A549 (cell line): Measurements from ENCODE around the gene PCDH9. TPM values are rescaled to one million over a fixed set of nuclear protein-coding genes. Genes with fewer than 3 reads are reported as not detected.

Experiments used
- ATAC-seq, 2 experiments: fragments of 200-7000 bp in 1 of 2; fragments of >200 bp in 1 of 2; cut with Nextera tagmentation in 1 of 2; cut with Tn5 transposase in 1 of 2; 3 replicates each; pipeline versions ENCODE4 v1.8.0 to v1.9.1; 2018 to 2020; ENCODE audit warnings: mild to moderate bottlenecking in 1 of 2, moderate library complexity in 1 of 2
- CTCF ChIA-PET: fragments of 300-600 bp; sonication (Branson Sonifier 250); formaldehyde crosslinking; extraction: SDS; loops from one replicate; lab custom pipeline; 2021; ENCODE audit warnings: antibody characterized with exemption, inconsistent platforms; lab: Yijun Ruan, JAX
- POLR2A ChIA-PET: fragments of 350-600 bp; formaldehyde crosslinking; extraction: SDS; loops from one replicate; lab custom pipeline; 2021; ENCODE audit warnings: antibody characterized with exemption, inconsistent platforms; lab: Yijun Ruan, JAX
- DNase-seq, 2 experiments: peaks; one replicate each; pipeline versions ENCODE4 v3.0.0 to v3.0.0-alpha.2; 2011 to 2016; ENCODE audit warnings: low read depth in 1 of 2, low spot score in 1 of 2
- FAIRE-seq: peaks from 2 replicates; lab custom pipeline; 2011; peaks lifted over from hg19 to GRCh38; lab: Jason Lieb, UNC
- H3K27ac ChIP-seq, 2 experiments: fragments of >200 bp; sonication (Bioruptor Twin); formaldehyde crosslinking; 3 replicates each; pipeline ENCODE4 v1.5.1; 2016 to 2017
- H3K4me1 ChIP-seq: fragments of >200 bp; sonication (Bioruptor Twin); formaldehyde crosslinking; 3 replicates; pipeline ENCODE4 v1.6.1; 2016
- H3K4me2 ChIP-seq: fragments of >200 bp; sonication (Bioruptor Twin); formaldehyde crosslinking; 3 replicates; pipeline ENCODE4 v1.6.1; 2016
- H3K4me3 ChIP-seq: fragments of >200 bp; sonication (Bioruptor Twin); formaldehyde crosslinking; 3 replicates; pipeline ENCODE4 v1.5.1; 2016
- H3K9me3 ChIP-seq: fragments of >200 bp; sonication (Bioruptor Twin); formaldehyde crosslinking; 3 replicates; pipeline ENCODE4 v1.6.1; 2016
- BHLHE40 ChIP-seq: IDR thresholded peaks from 2 replicates; pipeline ENCODE4 v1.6.1; 2012; ENCODE audit warnings: low read depth, low read length, inconsistent platforms
- CBX2 ChIP-seq: fragments of 200-600 bp; sonication (generic); IDR thresholded peaks from 2 replicates; pipeline ENCODE4 v1.6.1; 2016; ENCODE audit warnings: low read depth, mild to moderate bottlenecking, borderline replicate concordance
- CBX8 ChIP-seq: fragments of 200-600 bp; sonication (generic); IDR thresholded peaks from 2 replicates; pipeline ENCODE4 v1.6.1; 2016
- CHD4 ChIP-seq: fragments of 200-600 bp; sonication (generic); IDR thresholded peaks from 2 replicates; pipeline ENCODE4 v1.6.1; 2016; ENCODE audit warnings: antibody characterized with exemption, mild to moderate bottlenecking, borderline replicate concordance
- EHF ChIP-seq: fragments of 250-450 bp; sonication (Bioruptor Pico); IDR thresholded peaks from 2 replicates; pipeline ENCODE4 v1.5.0; 2020; ENCODE audit warnings: mild to moderate bottlenecking
- ESRRA ChIP-seq: fragments of 150-350 bp; IDR thresholded peaks from 2 replicates; pipeline ENCODE4 v1.6.1; 2014; ENCODE audit warnings: mild to moderate bottlenecking, low read length, borderline replicate concordance
- FOSL2 ChIP-seq, 2 experiments: fragments of 450-650 bp in 1 of 2; fragments of >200 bp in 1 of 2; sonication (Bioruptor Twin) in 1 of 2; formaldehyde crosslinking; IDR thresholded peaks; 2 replicates each; pipeline versions ENCODE4 v1.5.0 to v1.6.1; 2016 to 2020; ENCODE audit warnings: mild to moderate bottlenecking in 1 of 2, moderate library complexity in 1 of 2
- HDAC2 ChIP-seq: fragments of 200-600 bp; sonication (generic); IDR thresholded peaks from 2 replicates; pipeline ENCODE4 v1.6.1; 2016
- HOXA7 ChIP-seq: fragments of 250-450 bp; sonication (Bioruptor Pico); IDR thresholded peaks from 2 replicates; pipeline ENCODE4 v1.5.0; 2020; ENCODE audit warnings: mild to moderate bottlenecking, moderate library complexity
- JUN ChIP-seq, 2 experiments: fragments of >200 bp; sonication (Bioruptor Twin); formaldehyde crosslinking; IDR thresholded peaks; 2 replicates in 1 of 2; 3 replicates in 1 of 2; pipeline ENCODE4 v1.6.1; 2016 to 2017
- MAFK ChIP-seq: fragments of 450-650 bp; IDR thresholded peaks from 2 replicates; pipeline ENCODE4 v1.6.1; 2014; ENCODE audit not compliant: partially characterized antibody
- MAZ ChIP-seq: fragments of 150-350 bp; IDR thresholded peaks from 2 replicates; pipeline ENCODE4 v1.6.1; 2014; ENCODE audit warnings: antibody characterized with exemption, low read depth, low read length, borderline replicate concordance
- MYC ChIP-seq: IDR thresholded peaks from 2 replicates; pipeline ENCODE4 v1.6.1; 2012; ENCODE audit warnings: mild to moderate bottlenecking, inconsistent platforms, low read length, improper control_type of control experiment, borderline replicate concordance
- NFE2L2 ChIP-seq: fragments of 150-350 bp; conservative IDR thresholded peaks from 2 replicates; pipeline ENCODE4 v1.6.1; 2014; ENCODE audit warnings: low read length
- NR3C1 ChIP-seq: fragments of >200 bp; sonication (Bioruptor Twin); formaldehyde crosslinking; IDR thresholded peaks from 3 replicates; pipeline ENCODE4 v1.6.1; 2017
- POLR2A ChIP-seq: IDR thresholded peaks from 2 replicates; pipeline ENCODE4 v1.6.1; 2012; ENCODE audit warnings: mild to moderate bottlenecking, low read length
- RCOR1 ChIP-seq: fragments of 150-350 bp; IDR thresholded peaks from 2 replicates; pipeline ENCODE4 v1.6.1; 2014; ENCODE audit warnings: antibody characterized with exemption, low read length, low read depth
- SMC3 ChIP-seq: fragments of >200 bp; sonication (Bioruptor Twin); formaldehyde crosslinking; IDR thresholded peaks from 3 replicates; pipeline ENCODE4 v1.6.1; 2018; ENCODE audit warnings: inconsistent platforms
- SREBF2 ChIP-seq: fragments of 450-650 bp; IDR thresholded peaks from 2 replicates; pipeline ENCODE4 v1.6.1; 2014; ENCODE audit warnings: mild to moderate bottlenecking, moderate library complexity
- ZC3H11A ChIP-seq: fragments of 450-650 bp; IDR thresholded peaks from 2 replicates; pipeline ENCODE4 v1.6.1; 2014; ENCODE audit warnings: antibody characterized with exemption, mild to moderate bottlenecking
- ZNF302 ChIP-seq: fragments of 250-450 bp; sonication (Bioruptor Pico); IDR thresholded peaks from 2 replicates; pipeline ENCODE4 v1.9.0; 2021; ENCODE audit warnings: inconsistent platforms, mild to moderate bottlenecking, moderate library complexity
- ZSCAN20 ChIP-seq: fragments of 250-450 bp; sonication (Bioruptor Pico); IDR thresholded peaks from 2 replicates; pipeline ENCODE4 v1.8.0; 2022; ENCODE audit warnings: mild to moderate bottlenecking, moderate library complexity
- WGBS: methylation state at CpG from one replicate; pipeline ENCODE4 v1.1.6; 2017; ENCODE audit errors: missing lambda C conversion rate; 5-methylcytosine and 5-hydroxymethylcytosine counted together
- polyA plus RNA-seq, 4 experiments: library from polyadenylated mRNA; depleted of rRNA in 3 of 4; stranded (reverse); fragments of >200 nt; fragmentation: RNase III in 1 of 4; extraction: RNeasy Plus Mini Kit Qiagen cat#74134 plus additional on column Dnase treatment in 1 of 4; gene quantifications; 2 replicates in 3 of 4; 3 replicates in 1 of 4; pipeline ENCODE4 v1.2.3, GENCODE V29; 2011 to 2017
- TF ChIP-seq, protein P1 (sequence below): fragments of >200 bp; sonication (Bioruptor Twin); formaldehyde crosslinking; IDR thresholded peaks from 2 replicates; pipeline ENCODE4 v1.6.1; 2016
- TF ChIP-seq, protein P2 (sequence below): IDR thresholded peaks from 2 replicates; pipeline ENCODE4 v1.6.1; 2012
- TF ChIP-seq, protein P3 (sequence below): IDR thresholded peaks from 2 replicates; pipeline ENCODE4 v1.6.1; 2012
- TF ChIP-seq, protein P4 (sequence below): fragments of 450-650 bp; IDR thresholded peaks from 2 replicates; pipeline ENCODE4 v1.6.1; 2014; ENCODE audit warnings: antibody characterized with exemption
- TF ChIP-seq, protein P5 (sequence below): fragments of 150-350 bp; IDR thresholded peaks from 2 replicates; pipeline ENCODE4 v1.6.1; 2014; ENCODE audit warnings: low read depth, mild to moderate bottlenecking, low read length
- TF ChIP-seq, protein P6 (sequence below): IDR thresholded peaks from 2 replicates; pipeline ENCODE4 v1.6.1; 2012; ENCODE audit warnings: low read depth, borderline replicate concordance
- TF ChIP-seq, protein P7 (sequence below): fragments of 200-600 bp; sonication (generic); IDR thresholded peaks from 2 replicates; pipeline ENCODE4 v1.6.1; 2016; ENCODE audit warnings: antibody characterized with exemption, mild to moderate bottlenecking, moderate library complexity

Gene PCDH9
- polyA plus RNA-seq, 2 of the 4 experiments (the other 2 are of a cell fraction): 16.0 to 29.5 TPM

DNA sequence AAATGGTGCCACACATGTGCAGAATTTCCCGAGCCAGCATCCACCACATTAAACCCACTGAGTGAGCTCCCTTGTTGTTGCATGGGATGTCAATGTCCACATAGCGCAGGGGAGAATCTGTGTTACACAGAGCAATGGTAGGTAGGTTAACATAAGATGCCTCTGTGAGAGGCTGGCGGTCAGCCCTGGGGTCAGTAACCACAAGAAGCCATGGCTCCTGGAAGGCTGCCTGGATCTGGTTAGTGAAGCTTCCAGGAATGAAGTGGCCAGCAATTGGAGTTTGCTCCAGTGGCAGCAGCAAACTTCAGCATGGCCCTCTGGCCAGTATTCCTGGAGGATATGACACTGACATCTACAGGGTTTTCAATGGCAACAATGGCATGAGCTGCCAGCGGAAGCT is 37.0 kb upstream of the PCDH9 start:
- CTCF ChIA-PET: no interaction called here
- TF ChIP-seq EHF (CRISPR knock-in tag) (no peak), NR3C1 (no peak), BHLHE40 (no peak), CBX8 (no peak), SREBF2 (no peak), ZSCAN20 (no peak), FOSL2 (IDR thresholded peaks at IDR 0.05) (no peak), FOSL2 (CRISPR knock-in tag; IDR thresholded peaks at IDR 0.05) (no peak), JUN (IDR thresholded peaks at IDR 0.05) (no peak), CHD4 (no peak), MAZ (no peak), ESRRA (no peak), ZNF302 (CRISPR knock-in tag) (no peak), MAFK (no peak), NFE2L2 (no peak), ZC3H11A (no peak), HDAC2 (no peak)
- TF ChIP-seq, protein P1, sequence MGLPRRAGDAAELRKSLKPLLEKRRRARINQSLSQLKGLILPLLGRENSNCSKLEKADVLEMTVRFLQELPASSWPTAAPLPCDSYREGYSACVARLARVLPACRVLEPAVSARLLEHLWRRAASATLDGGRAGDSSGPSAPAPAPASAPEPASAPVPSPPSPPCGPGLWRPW: no peak
- TF ChIP-seq, protein P2, sequence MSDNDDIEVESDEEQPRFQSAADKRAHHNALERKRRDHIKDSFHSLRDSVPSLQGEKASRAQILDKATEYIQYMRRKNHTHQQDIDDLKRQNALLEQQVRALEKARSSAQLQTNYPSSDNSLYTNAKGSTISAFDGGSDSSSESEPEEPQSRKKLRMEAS: no peak
- TF ChIP-seq, protein P3, sequence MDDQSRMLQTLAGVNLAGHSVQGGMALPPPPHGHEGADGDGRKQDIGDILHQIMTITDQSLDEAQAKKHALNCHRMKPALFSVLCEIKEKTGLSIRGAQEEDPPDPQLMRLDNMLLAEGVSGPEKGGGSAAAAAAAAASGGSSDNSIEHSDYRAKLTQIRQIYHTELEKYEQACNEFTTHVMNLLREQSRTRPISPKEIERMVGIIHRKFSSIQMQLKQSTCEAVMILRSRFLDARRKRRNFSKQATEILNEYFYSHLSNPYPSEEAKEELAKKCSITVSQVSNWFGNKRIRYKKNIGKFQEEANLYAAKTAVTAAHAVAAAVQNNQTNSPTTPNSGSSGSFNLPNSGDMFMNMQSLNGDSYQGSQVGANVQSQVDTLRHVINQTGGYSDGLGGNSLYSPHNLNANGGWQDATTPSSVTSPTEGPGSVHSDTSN: no peak

DNA sequence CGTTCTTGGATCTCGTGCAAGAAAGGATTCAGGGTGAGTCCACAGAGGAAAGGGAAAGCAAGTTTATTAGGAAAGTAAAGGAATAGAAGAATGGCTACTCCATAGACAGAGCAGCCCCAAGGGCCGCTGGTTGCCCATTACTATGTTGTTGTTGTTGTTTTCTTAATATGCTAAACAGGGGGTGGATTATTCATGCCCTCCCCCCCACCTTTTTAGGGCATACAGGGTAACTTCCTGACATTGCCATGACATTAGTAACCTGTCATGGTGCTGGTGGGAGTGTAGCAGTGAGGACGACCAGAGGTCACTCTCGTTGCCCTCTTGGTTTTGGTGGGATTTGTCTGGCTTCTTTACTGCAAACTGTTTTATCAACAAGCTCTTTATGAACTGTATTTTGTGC is 29.1 kb upstream of the PCDH9 start:
- no peak for DNase-seq
- TF ChIP-seq CBX2 (no peak), SMC3 (no peak), SREBF2 (no peak), MAZ (no peak), EHF (CRISPR knock-in tag) (no peak), NFE2L2 (no peak), HOXA7 (CRISPR knock-in tag) (no peak), POLR2A (no peak), CBX8 (no peak), MYC (no peak), RCOR1 (no peak), ZC3H11A (no peak)
- TF ChIP-seq, protein P4, sequence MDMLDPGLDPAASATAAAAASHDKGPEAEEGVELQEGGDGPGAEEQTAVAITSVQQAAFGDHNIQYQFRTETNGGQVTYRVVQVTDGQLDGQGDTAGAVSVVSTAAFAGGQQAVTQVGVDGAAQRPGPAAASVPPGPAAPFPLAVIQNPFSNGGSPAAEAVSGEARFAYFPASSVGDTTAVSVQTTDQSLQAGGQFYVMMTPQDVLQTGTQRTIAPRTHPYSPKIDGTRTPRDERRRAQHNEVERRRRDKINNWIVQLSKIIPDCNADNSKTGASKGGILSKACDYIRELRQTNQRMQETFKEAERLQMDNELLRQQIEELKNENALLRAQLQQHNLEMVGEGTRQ: no peak
- TF ChIP-seq, protein P5, sequence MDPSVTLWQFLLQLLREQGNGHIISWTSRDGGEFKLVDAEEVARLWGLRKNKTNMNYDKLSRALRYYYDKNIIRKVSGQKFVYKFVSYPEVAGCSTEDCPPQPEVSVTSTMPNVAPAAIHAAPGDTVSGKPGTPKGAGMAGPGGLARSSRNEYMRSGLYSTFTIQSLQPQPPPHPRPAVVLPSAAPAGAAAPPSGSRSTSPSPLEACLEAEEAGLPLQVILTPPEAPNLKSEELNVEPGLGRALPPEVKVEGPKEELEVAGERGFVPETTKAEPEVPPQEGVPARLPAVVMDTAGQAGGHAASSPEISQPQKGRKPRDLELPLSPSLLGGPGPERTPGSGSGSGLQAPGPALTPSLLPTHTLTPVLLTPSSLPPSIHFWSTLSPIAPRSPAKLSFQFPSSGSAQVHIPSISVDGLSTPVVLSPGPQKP: no peak
- TF ChIP-seq, protein P6, sequence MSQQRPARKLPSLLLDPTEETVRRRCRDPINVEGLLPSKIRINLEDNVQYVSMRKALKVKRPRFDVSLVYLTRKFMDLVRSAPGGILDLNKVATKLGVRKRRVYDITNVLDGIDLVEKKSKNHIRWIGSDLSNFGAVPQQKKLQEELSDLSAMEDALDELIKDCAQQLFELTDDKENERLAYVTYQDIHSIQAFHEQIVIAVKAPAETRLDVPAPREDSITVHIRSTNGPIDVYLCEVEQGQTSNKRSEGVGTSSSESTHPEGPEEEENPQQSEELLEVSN: no peak
- TF ChIP-seq, protein P1: no peak
- TF ChIP-seq, protein P7, sequence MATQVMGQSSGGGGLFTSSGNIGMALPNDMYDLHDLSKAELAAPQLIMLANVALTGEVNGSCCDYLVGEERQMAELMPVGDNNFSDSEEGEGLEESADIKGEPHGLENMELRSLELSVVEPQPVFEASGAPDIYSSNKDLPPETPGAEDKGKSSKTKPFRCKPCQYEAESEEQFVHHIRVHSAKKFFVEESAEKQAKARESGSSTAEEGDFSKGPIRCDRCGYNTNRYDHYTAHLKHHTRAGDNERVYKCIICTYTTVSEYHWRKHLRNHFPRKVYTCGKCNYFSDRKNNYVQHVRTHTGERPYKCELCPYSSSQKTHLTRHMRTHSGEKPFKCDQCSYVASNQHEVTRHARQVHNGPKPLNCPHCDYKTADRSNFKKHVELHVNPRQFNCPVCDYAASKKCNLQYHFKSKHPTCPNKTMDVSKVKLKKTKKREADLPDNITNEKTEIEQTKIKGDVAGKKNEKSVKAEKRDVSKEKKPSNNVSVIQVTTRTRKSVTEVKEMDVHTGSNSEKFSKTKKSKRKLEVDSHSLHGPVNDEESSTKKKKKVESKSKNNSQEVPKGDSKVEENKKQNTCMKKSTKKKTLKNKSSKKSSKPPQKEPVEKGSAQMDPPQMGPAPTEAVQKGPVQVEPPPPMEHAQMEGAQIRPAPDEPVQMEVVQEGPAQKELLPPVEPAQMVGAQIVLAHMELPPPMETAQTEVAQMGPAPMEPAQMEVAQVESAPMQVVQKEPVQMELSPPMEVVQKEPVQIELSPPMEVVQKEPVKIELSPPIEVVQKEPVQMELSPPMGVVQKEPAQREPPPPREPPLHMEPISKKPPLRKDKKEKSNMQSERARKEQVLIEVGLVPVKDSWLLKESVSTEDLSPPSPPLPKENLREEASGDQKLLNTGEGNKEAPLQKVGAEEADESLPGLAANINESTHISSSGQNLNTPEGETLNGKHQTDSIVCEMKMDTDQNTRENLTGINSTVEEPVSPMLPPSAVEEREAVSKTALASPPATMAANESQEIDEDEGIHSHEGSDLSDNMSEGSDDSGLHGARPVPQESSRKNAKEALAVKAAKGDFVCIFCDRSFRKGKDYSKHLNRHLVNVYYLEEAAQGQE: no peak
- TF ChIP-seq, all 56 proteins: peak for 0
- no peak for FAIRE-seq
- H3K27ac ChIP-seq: no peak overlapping the region
- H3K9me3 ChIP-seq: no peaks in the 10 kb centered on the region
- CTCF ChIA-PET: no interaction called here
- ATAC-seq: no peak
- H3K4me1 ChIP-seq: no peaks in the 10 kb centered on the region
- POLR2A ChIA-PET: no interaction called here
- no peak overlapping the region for H3K4me2 ChIP-seq
- WGBS: 70% methylated on average over 5 of the region's 5 CpGs
- no peak overlapping the region for H3K4me3 ChIP-seq

More for the DNA sequence above, 37.0 kb upstream of the PCDH9 start:
- ATAC-seq: no peak
- no peak overlapping the region for H3K27ac ChIP-seq
- H3K4me1 ChIP-seq: no peaks in the 10 kb centered on the region
- POLR2A ChIA-PET: no interaction called here
- H3K9me3 ChIP-seq: no peaks in the 10 kb centered on the region
- no peak overlapping the region for H3K4me2 ChIP-seq
- FAIRE-seq: no peak
- 73% methylated on average over 4 of the region's 4 CpGs for WGBS
- no peak overlapping the region for H3K4me3 ChIP-seq
- DNase-seq: no peak
